Measurements from ENCODE around the gene FOXJ3.

- TF ChIP-seq CTCF (IDR thresholded peaks at IDR 0.05 in 4 of 5, conservative IDR thresholded peaks at IDR 0.05 in 1 of 5) (no peak), POLR2A (IDR thresholded peaks at IDR 0.05) (no peak)
Measured at GRCh38 chr1:42379794-42380585, 45.0 kb upstream of the FOXJ3 start.
